ENCODE measurements around the gene NUSAP1. TPM values are rescaled to one million over a fixed set of nuclear protein-coding genes. Genes with fewer than 3 reads are reported as not detected.

Gene NUSAP1
- total RNA-seq, 1 experiment from 2014 or later: 146 TPM

DNA sequence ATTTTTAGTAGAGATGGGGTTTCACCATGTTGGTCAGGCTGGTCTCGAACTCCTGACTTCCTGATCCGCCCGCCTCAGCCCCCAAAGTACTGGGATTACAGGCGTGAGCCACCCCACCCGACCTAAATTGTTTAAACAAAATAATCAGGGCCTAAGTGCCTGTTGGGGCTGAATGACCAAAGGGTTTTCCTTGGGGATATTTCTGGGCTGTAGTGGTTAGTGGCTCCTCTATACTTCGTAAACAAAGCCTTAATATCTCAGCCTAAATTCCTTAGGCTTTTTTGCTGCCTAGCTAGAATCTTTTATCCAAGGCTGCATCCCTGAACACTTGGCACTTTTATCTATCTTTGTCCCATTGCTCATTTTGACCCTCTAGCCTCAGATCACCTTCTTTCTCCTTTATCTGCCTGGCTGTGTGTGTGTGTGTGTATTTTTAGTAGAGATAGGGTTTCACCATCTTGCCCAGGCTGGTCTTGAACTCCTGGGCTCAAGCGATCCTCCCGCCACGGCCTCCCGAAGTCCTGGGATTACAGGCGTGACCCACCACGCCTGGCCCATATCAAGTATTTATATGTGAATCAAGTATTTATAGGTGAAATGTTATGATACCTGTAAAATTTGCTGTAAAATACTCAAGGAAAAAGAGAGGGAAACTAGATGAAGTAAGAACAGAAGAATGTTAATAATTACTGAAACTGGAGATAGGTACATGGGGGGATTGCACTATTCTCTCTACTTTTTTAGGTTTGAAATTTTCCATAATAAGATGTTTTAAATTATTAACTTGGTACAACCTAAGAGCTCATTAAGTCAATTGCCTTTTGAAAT is 1.8 kb downstream of the NUSAP1 start (continued):
- TF ChIP-seq, protein P1, sequence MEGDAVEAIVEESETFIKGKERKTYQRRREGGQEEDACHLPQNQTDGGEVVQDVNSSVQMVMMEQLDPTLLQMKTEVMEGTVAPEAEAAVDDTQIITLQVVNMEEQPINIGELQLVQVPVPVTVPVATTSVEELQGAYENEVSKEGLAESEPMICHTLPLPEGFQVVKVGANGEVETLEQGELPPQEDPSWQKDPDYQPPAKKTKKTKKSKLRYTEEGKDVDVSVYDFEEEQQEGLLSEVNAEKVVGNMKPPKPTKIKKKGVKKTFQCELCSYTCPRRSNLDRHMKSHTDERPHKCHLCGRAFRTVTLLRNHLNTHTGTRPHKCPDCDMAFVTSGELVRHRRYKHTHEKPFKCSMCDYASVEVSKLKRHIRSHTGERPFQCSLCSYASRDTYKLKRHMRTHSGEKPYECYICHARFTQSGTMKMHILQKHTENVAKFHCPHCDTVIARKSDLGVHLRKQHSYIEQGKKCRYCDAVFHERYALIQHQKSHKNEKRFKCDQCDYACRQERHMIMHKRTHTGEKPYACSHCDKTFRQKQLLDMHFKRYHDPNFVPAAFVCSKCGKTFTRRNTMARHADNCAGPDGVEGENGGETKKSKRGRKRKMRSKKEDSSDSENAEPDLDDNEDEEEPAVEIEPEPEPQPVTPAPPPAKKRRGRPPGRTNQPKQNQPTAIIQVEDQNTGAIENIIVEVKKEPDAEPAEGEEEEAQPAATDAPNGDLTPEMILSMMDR (IDR thresholded peaks at IDR 0.05 in 2 of 3, conservative IDR thresholded peaks at IDR 0.05 in 1 of 3; ENCODE audit: borderline replicate concordance in 1 of 3, insufficient read depth in 1 of 3, low read depth in 2 of 3, low read length in 2 of 3): no peak
- TF ChIP-seq SP1 (IDR thresholded peaks at IDR 0.05; ENCODE audit: low read depth) (no peak), SIN3A (IDR thresholded peaks at IDR 0.05; ENCODE audit: low read depth) (no peak)
- TF ChIP-seq, protein P2, sequence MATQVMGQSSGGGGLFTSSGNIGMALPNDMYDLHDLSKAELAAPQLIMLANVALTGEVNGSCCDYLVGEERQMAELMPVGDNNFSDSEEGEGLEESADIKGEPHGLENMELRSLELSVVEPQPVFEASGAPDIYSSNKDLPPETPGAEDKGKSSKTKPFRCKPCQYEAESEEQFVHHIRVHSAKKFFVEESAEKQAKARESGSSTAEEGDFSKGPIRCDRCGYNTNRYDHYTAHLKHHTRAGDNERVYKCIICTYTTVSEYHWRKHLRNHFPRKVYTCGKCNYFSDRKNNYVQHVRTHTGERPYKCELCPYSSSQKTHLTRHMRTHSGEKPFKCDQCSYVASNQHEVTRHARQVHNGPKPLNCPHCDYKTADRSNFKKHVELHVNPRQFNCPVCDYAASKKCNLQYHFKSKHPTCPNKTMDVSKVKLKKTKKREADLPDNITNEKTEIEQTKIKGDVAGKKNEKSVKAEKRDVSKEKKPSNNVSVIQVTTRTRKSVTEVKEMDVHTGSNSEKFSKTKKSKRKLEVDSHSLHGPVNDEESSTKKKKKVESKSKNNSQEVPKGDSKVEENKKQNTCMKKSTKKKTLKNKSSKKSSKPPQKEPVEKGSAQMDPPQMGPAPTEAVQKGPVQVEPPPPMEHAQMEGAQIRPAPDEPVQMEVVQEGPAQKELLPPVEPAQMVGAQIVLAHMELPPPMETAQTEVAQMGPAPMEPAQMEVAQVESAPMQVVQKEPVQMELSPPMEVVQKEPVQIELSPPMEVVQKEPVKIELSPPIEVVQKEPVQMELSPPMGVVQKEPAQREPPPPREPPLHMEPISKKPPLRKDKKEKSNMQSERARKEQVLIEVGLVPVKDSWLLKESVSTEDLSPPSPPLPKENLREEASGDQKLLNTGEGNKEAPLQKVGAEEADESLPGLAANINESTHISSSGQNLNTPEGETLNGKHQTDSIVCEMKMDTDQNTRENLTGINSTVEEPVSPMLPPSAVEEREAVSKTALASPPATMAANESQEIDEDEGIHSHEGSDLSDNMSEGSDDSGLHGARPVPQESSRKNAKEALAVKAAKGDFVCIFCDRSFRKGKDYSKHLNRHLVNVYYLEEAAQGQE (IDR thresholded peaks at IDR 0.05; ENCODE audit: low read depth): no peak

DNA sequence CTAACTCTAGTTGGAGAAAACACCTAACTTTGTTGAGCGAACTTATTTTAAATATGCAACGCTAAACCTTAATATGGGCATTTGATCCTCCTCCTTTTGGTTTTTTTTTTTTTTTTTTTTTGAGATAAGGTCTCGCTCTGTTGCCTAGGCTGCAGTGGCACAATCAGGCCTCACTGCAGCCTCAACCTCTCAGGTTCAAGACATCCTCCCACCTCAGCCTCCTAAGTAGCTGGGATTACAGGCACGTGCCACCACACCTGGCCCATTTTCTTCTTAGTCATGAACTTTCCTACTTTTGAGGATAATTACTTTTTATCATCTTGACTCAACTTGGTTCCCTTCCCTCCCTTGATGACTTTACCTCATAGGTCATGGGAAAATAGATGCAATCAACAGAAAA is 3.9 kb downstream of the NUSAP1 start:
- Histone ChIP-seq H4K20me1 (ENCODE audit: insufficient read depth) (no peaks in the 10 kb centered on the region), H3K27ac (ENCODE audit: low read depth, low read length) (no peak overlapping the region), H3K36me3 (ENCODE audit: control insufficient read depth in 1 of 2, insufficient read depth in 2 of 2, low read length in 2 of 2) (peaks cover 5 to 31% of the 10 kb centered on the region in 2 experiments; a peak in 2 of 4 replicates), H3K9me2 (ENCODE audit: insufficient read depth) (no peaks in the 10 kb centered on the region), H3K79me2 (ENCODE audit: insufficient read depth, low read length) (peaks cover 92% of the 10 kb centered on the region), H3K27me3 (ENCODE audit: insufficient read depth, low read length) (no peaks in the 10 kb centered on the region), H3K4me2 (ENCODE audit: low read length) (no peak overlapping the region), H3K9me3 (ENCODE audit: control insufficient read depth in 1 of 2, insufficient read depth in 1 of 2, low read depth in 1 of 2, low read length in 2 of 2) (no peaks in the 10 kb centered on the region), H3K4me1 (ENCODE audit: control insufficient read depth in 1 of 2, insufficient read depth in 2 of 2, low read length in 2 of 2) (peaks cover 9 to 15% of the 10 kb centered on the region in 2 experiments; a peak in 3 of 4 replicates), H2AFZ (ENCODE audit: low read depth, low read length, poor library complexity, severe bottlenecking) (no peak overlapping the region), H3K4me3 (replicated peaks in 1 of 2; ENCODE audit: low read depth in 1 of 2, low read length in 2 of 2) (no peak overlapping the region), H3K9ac (ENCODE audit: low read length) (no peak overlapping the region)
- intact Hi-C loops (cut with micrococcal nuclease): no loop called here
- CTCF ChIA-PET: interaction anchor here (0.6 kb wide), 2 partner anchors 66 to 550 kb away, joined by 3 to 4 read pairs; partner anchors contain the start of gene NDUFAF1
- TF ChIP-seq CEBPB (IDR thresholded peaks at IDR 0.05; ENCODE audit: low read depth) (no peak), JUND (IDR thresholded peaks at IDR 0.05) (no peak), YY1 (IDR thresholded peaks at IDR 0.05; ENCODE audit: extremely low read depth, insufficient replicate concordance, low read depth, low read length) (no peak), SRF (IDR thresholded peaks at IDR 0.05; ENCODE audit: low read depth) (no peak), EGR1 (IDR thresholded peaks at IDR 0.05; ENCODE audit: low read depth) (no peak)
- TF ChIP-seq, protein P1 (IDR thresholded peaks at IDR 0.05 in 2 of 3, conservative IDR thresholded peaks at IDR 0.05 in 1 of 3; ENCODE audit: borderline replicate concordance in 1 of 3, insufficient read depth in 1 of 3, low read depth in 2 of 3, low read length in 2 of 3): no peak
- TF ChIP-seq, protein P3, sequence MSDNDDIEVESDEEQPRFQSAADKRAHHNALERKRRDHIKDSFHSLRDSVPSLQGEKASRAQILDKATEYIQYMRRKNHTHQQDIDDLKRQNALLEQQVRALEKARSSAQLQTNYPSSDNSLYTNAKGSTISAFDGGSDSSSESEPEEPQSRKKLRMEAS (IDR thresholded peaks at IDR 0.05): no peak
- no peak for ATAC-seq
- RAD21 ChIA-PET (ENCODE audit: low non-redundant PET in 1 of 2, low total read pairs in 2 of 2, uncharacterized antibody in 2 of 2, unreplicated experiment in 2 of 2): no interaction called here
- POLR2A ChIA-PET: no interaction called here
- no TSS peak for BruUV-seq (replicated peaks)
- DNase-seq (ENCODE audit: low read depth, low spot score): no peak

Data from HCT116 (cell line).